ENCODE results near the gene SLC51A. TPM values are rescaled to one million over a fixed set of nuclear protein-coding genes. Genes with fewer than 3 reads are reported as not detected.

The SLC51A gene
- total RNA-seq, 2 experiments from 2014 or later, result not detected

- Histone ChIP-seq H3K27ac (ENCODE audit: low read depth, low read length, poor library complexity, severe bottlenecking) (no peak overlapping the region), H3K36me3 (ENCODE audit: insufficient read depth, low read length) (peaks cover 28% of the 10 kb centered on the region), H2AFZ (ENCODE audit: low read length) (no peak overlapping the region), H4K20me1 (ENCODE audit: insufficient read depth, low read length) (no peaks in the 10 kb centered on the region), H3K4me1 (ENCODE audit: insufficient read depth, low read length, poor library complexity, severe bottlenecking) (no peaks in the 10 kb centered on the region), H3K9me3 (ENCODE audit: low read length) (peaks cover 13% of the 10 kb centered on the region), H3K9me2 (ENCODE audit: insufficient read depth, low read length) (no peaks in the 10 kb centered on the region), H3K4me2 (ENCODE audit: low read length) (no peak overlapping the region), H3K4me3 (ENCODE audit: low read depth, low read length, poor library complexity, severe bottlenecking) (no peak overlapping the region), H3K79me2 (ENCODE audit: insufficient read depth, low read depth, low read length) (no peaks in the 10 kb centered on the region)
- no TSS peak for BruUV-seq (replicated peaks)
- POLR2A ChIA-PET, result interaction anchor here (0.5 to 0.9 kb wide), 4 partner anchors 21 to 561 kb away, joined by 4 to 5 read pairs (median 4); no protein-coding TSS in a partner anchor
- CTCF ChIA-PET (ENCODE audit: unreplicated experiment), result no interaction called here
- intact Hi-C loops (cut with micrococcal nuclease; ENCODE audit: unreplicated experiment), result no loop called here
- DNase-seq (ENCODE audit: low spot score), result no peak
- no peak for TF ChIP-seq EZH2phosphoT487 (IDR thresholded peaks at IDR 0.05; ENCODE audit: borderline replicate concordance, low read depth, low read length)
- TF ChIP-seq CTCF (conservative IDR thresholded peaks at IDR 0.05; ENCODE audit: low read length), result no peak
Measured at GRCh38 chr3:196272826-196273225, 56.5 kb downstream of the SLC51A start.

GRCh38 chr3:196273655-196274054 is 57.3 kb downstream of the SLC51A start:
- Histone ChIP-seq H3K9me3 (ENCODE audit: low read length) (peaks cover 13% of the 10 kb centered on the region), H3K9me2 (ENCODE audit: insufficient read depth, low read length) (no peaks in the 10 kb centered on the region), H3K4me3 (ENCODE audit: low read depth, low read length, poor library complexity, severe bottlenecking) (no peak overlapping the region), H3K79me2 (ENCODE audit: insufficient read depth, low read depth, low read length) (no peaks in the 10 kb centered on the region), H2AFZ (ENCODE audit: low read length) (no peak overlapping the region), H3K27ac (ENCODE audit: low read depth, low read length, poor library complexity, severe bottlenecking) (no peak overlapping the region), H3K4me1 (ENCODE audit: insufficient read depth, low read length, poor library complexity, severe bottlenecking) (no peaks in the 10 kb centered on the region), H3K4me2 (ENCODE audit: low read length) (no peak overlapping the region), H3K36me3 (ENCODE audit: insufficient read depth, low read length) (peaks cover 28% of the 10 kb centered on the region), H4K20me1 (ENCODE audit: insufficient read depth, low read length) (no peaks in the 10 kb centered on the region)
- no TSS peak for BruUV-seq (replicated peaks)
- ChIA-PET POLR2A (interaction anchor here (0.9 kb wide), 1 partner anchor 20 kb away, joined by 4 read pairs; no protein-coding TSS in a partner anchor), CTCF (ENCODE audit: unreplicated experiment) (no interaction called here)
- intact Hi-C loops (cut with micrococcal nuclease; ENCODE audit: unreplicated experiment), result no loop called here
- DNase-seq (ENCODE audit: low spot score), result no peak
- TF ChIP-seq EZH2phosphoT487 (IDR thresholded peaks at IDR 0.05; ENCODE audit: borderline replicate concordance, low read depth, low read length) (no peak), CTCF (conservative IDR thresholded peaks at IDR 0.05; ENCODE audit: low read length) (no peak)

GRCh38 chr3:196274585-196274984 is 58.3 kb downstream of the SLC51A start:
- H3K4me1 ChIP-seq (ENCODE audit: insufficient read depth, low read length, poor library complexity, severe bottlenecking), result no peaks in the 10 kb centered on the region
- DNase-seq (ENCODE audit: low spot score), result no peak
- ChIA-PET POLR2A (no interaction called here), CTCF (ENCODE audit: unreplicated experiment) (interaction anchor here (0.5 kb wide), 1 partner anchor 212 kb away, joined by 3 read pairs; no protein-coding TSS in a partner anchor)
- H3K4me2 ChIP-seq (ENCODE audit: low read length), result no peak overlapping the region
- no peak overlapping the region for H3K27ac ChIP-seq (ENCODE audit: low read depth, low read length, poor library complexity, severe bottlenecking)
- no peaks in the 10 kb centered on the region for H3K9me2 ChIP-seq (ENCODE audit: insufficient read depth, low read length)
- no TSS peak for BruUV-seq (replicated peaks)
- peaks cover 13% of the 10 kb centered on the region for H3K9me3 ChIP-seq (ENCODE audit: low read length)
- H3K4me3 ChIP-seq (ENCODE audit: low read depth, low read length, poor library complexity, severe bottlenecking), result no peak overlapping the region
- intact Hi-C loops (cut with micrococcal nuclease; ENCODE audit: unreplicated experiment), result no loop called here
- H3K36me3 ChIP-seq (ENCODE audit: insufficient read depth, low read length), result peaks cover 23% of the 10 kb centered on the region
- TF ChIP-seq CTCF (conservative IDR thresholded peaks at IDR 0.05; ENCODE audit: low read length), result no peak
- no peak for TF ChIP-seq EZH2phosphoT487 (IDR thresholded peaks at IDR 0.05; ENCODE audit: borderline replicate concordance, low read depth, low read length)
- H2AFZ ChIP-seq (ENCODE audit: low read length), result no peak overlapping the region
- no peaks in the 10 kb centered on the region for H4K20me1 ChIP-seq (ENCODE audit: insufficient read depth, low read length)
- H3K79me2 ChIP-seq (ENCODE audit: insufficient read depth, low read depth, low read length), result no peaks in the 10 kb centered on the region

Measured in OCI-LY7 (cell line).